ENCODE results near the gene SIGMAR1.

Gene SIGMAR1

GRCh38 chr9:34588671-34589635, 48.6 kb downstream of the SIGMAR1 start:
- DNase-seq = no peak
- Histone ChIP-seq H3K79me2 (ENCODE audit: low read length) (no peaks in the 10 kb centered on the region), H3K4me2 (ENCODE audit: low read depth, low read length) (no peak overlapping the region), H3K36me3 (replicated peaks; ENCODE audit: insufficient read depth, low read length) (no peaks in the 10 kb centered on the region), H3K9ac (ENCODE audit: low read length) (no peak overlapping the region), H3K4me1 (ENCODE audit: low read length) (0 out of 2 replicates have a peak, but pooled peaks cover 3% of the 10 kb centered on the region), H3K9me2 (replicated peaks; ENCODE audit: insufficient read depth, low read length) (no peaks in the 10 kb centered on the region), H3K4me3 (ENCODE audit: low read length) (no peak overlapping the region), H3K27ac (ENCODE audit: low read length) (no peak overlapping the region), H2AFZ (ENCODE audit: low read length) (no peak overlapping the region), H4K20me1 (ENCODE audit: insufficient read depth, low read length) (no peaks in the 10 kb centered on the region), H3F3A (ENCODE audit: insufficient read depth, low read length) (no peaks in the 10 kb centered on the region), H3K9me3 (replicated peaks; ENCODE audit: insufficient read depth, low read length) (no peaks in the 10 kb centered on the region), H3K27me3 (replicated peaks; ENCODE audit: insufficient read depth, low read length) (peaks cover 94% of the 10 kb centered on the region)
- no peak for TF ChIP-seq EZH2phosphoT487 (IDR thresholded peaks at IDR 0.05; ENCODE audit: low read length)
- TF ChIP-seq EZH2 (optimal IDR thresholded peaks at IDR 0.05; ENCODE audit: low read depth, low read length) = no peak

GRCh38 chr9:34587271-34587670, 50.3 kb downstream of the SIGMAR1 start:
- Histone ChIP-seq H4K20me1 (ENCODE audit: insufficient read depth, low read length) (no peaks in the 10 kb centered on the region), H3K27ac (ENCODE audit: low read length) (no peak overlapping the region), H3K4me2 (ENCODE audit: low read depth, low read length) (no peak overlapping the region), H3K9me2 (replicated peaks; ENCODE audit: insufficient read depth, low read length) (no peaks in the 10 kb centered on the region), H3K27me3 (replicated peaks; ENCODE audit: insufficient read depth, low read length) (peaks cover 90% of the 10 kb centered on the region), H3K9ac (ENCODE audit: low read length) (no peak overlapping the region), H3F3A (ENCODE audit: insufficient read depth, low read length) (no peaks in the 10 kb centered on the region), H3K79me2 (ENCODE audit: low read length) (no peaks in the 10 kb centered on the region), H3K4me3 (ENCODE audit: low read length) (no peak overlapping the region), H3K9me3 (replicated peaks; ENCODE audit: insufficient read depth, low read length) (no peaks in the 10 kb centered on the region), H3K4me1 (ENCODE audit: low read length) (0 out of 2 replicates have a peak, but pooled peaks cover 3% of the 10 kb centered on the region), H2AFZ (ENCODE audit: low read length) (no peak overlapping the region), H3K36me3 (replicated peaks; ENCODE audit: insufficient read depth, low read length) (no peaks in the 10 kb centered on the region)
- DNase-seq = no peak
- TF ChIP-seq EZH2 (optimal IDR thresholded peaks at IDR 0.05; ENCODE audit: low read depth, low read length) (no peak), CTCF (IDR thresholded peaks at IDR 0.05; ENCODE audit: low read length) (no peak), EZH2phosphoT487 (IDR thresholded peaks at IDR 0.05; ENCODE audit: low read length) (no peak)

GRCh38 chr9:34585946-34586669, 51.5 kb downstream of the SIGMAR1 start:
- H2AFZ ChIP-seq (ENCODE audit: low read length) = no peak overlapping the region
- H3K9me3 ChIP-seq (replicated peaks; ENCODE audit: insufficient read depth, low read length) = no peaks in the 10 kb centered on the region
- H3F3A ChIP-seq (ENCODE audit: insufficient read depth, low read length) = no peaks in the 10 kb centered on the region
- no peak overlapping the region for H3K4me2 ChIP-seq (ENCODE audit: low read depth, low read length)
- TF ChIP-seq CTCF (IDR thresholded peaks at IDR 0.05; ENCODE audit: low read length) (no peak), EZH2phosphoT487 (IDR thresholded peaks at IDR 0.05; ENCODE audit: low read length) (no peak), EZH2 (optimal IDR thresholded peaks at IDR 0.05; ENCODE audit: low read depth, low read length) (no peak)
- H3K36me3 ChIP-seq (replicated peaks; ENCODE audit: insufficient read depth, low read length) = no peaks in the 10 kb centered on the region
- DNase-seq = no peak
- no peaks in the 10 kb centered on the region for H3K9me2 ChIP-seq (replicated peaks; ENCODE audit: insufficient read depth, low read length)
- no peak overlapping the region for H3K4me3 ChIP-seq (ENCODE audit: low read length)
- 0 out of 2 replicates have a peak, but pooled peaks cover 3% of the 10 kb centered on the region for H3K4me1 ChIP-seq (ENCODE audit: low read length)
- no peak overlapping the region for H3K27ac ChIP-seq (ENCODE audit: low read length)
- H3K9ac ChIP-seq (ENCODE audit: low read length) = no peak overlapping the region
- H3K27me3 ChIP-seq (replicated peaks; ENCODE audit: insufficient read depth, low read length) = peaks cover 80% of the 10 kb centered on the region
- H3K79me2 ChIP-seq (ENCODE audit: low read length) = no peaks in the 10 kb centered on the region
- H4K20me1 ChIP-seq (ENCODE audit: insufficient read depth, low read length) = no peaks in the 10 kb centered on the region

Data from MM.1S (cell line).